Liver (tissue), 9 donors: ENCODE measurements around the gene QRICH1. TPM values are rescaled to one million over a fixed set of nuclear protein-coding genes. Genes with fewer than 3 reads are reported as not detected.

Experiments used
- DNase-seq: peaks from one replicate; pipeline ENCODE4 v3.0.0-alpha.2; 2017; ENCODE audit warnings: low spot score
- H3K27ac ChIP-seq, 2 donors: one replicate each; pipeline ENCODE4 v1.7.0; 2013; ENCODE audit warnings: inconsistent platforms in 2 of 2, low read length in 2 of 2, control low read depth in 1 of 2, low read depth in 1 of 2, mild to moderate bottlenecking in 1 of 2
- H3K27me3 ChIP-seq, 4 donors: one replicate each; pipeline versions ENCODE4 v1.6.1 to v1.7.0; 2013; ENCODE audit warnings: low read length in 3 of 4, inconsistent platforms in 1 of 4, mild to moderate bottlenecking in 1 of 4, moderate library complexity in 1 of 4; ENCODE audit not compliant: control insufficient read depth in 4 of 4, insufficient read depth in 4 of 4
- H3K36me3 ChIP-seq, 4 donors: one replicate each; pipeline versions ENCODE4 v1.6.1 to v1.7.0; 2013; ENCODE audit warnings: low read length in 3 of 4, mild to moderate bottlenecking in 3 of 4, low read depth in 1 of 4, moderate library complexity in 1 of 4; ENCODE audit not compliant: control insufficient read depth in 4 of 4, insufficient read depth in 3 of 4
- H3K4me1 ChIP-seq, 4 donors: one replicate each; pipeline versions ENCODE4 v1.6.1 to v1.7.0; 2013; ENCODE audit warnings: low read length in 3 of 4, mild to moderate bottlenecking in 3 of 4, moderate library complexity in 1 of 4; ENCODE audit not compliant: control insufficient read depth in 4 of 4, insufficient read depth in 4 of 4
- H3K4me3 ChIP-seq, 3 donors: one replicate each; pipeline versions ENCODE4 v1.6.1 to v1.7.0; 2013; ENCODE audit warnings: low read length in 3 of 3, control low read depth in 1 of 3, low read depth in 1 of 3, mild to moderate bottlenecking in 1 of 3
- H3K9ac ChIP-seq, 2 donors: one replicate each; pipeline ENCODE4 v1.7.0; 2013; ENCODE audit warnings: low read length in 2 of 2, mild to moderate bottlenecking in 2 of 2, moderate library complexity in 2 of 2, control low read depth in 1 of 2, low read depth in 1 of 2
- H3K9me3 ChIP-seq, 4 donors: one replicate each; pipeline versions ENCODE4 v1.6.1 to v1.7.0; 2013; ENCODE audit warnings: low read length in 3 of 4; ENCODE audit not compliant: control insufficient read depth in 4 of 4
- EGR1 ChIP-seq, 2 donors: IDR thresholded peaks; 2 replicates each; pipeline ENCODE4 v1.6.1; 2016 to 2018; ENCODE audit warnings: antibody characterized with exemption in 2 of 2, low read depth in 2 of 2
- GABPA ChIP-seq, 2 donors: IDR thresholded peaks in 1 of 2; conservative IDR thresholded peaks in 1 of 2; 2 replicates each; pipeline ENCODE4 v1.6.1; 2016; ENCODE audit warnings: antibody characterized with exemption in 2 of 2, mild to moderate bottlenecking in 1 of 2, moderate library complexity in 1 of 2
- HNF4A ChIP-seq, 2 donors: conservative IDR thresholded peaks; 2 replicates each; pipeline ENCODE4 v1.6.1; 2016; ENCODE audit warnings: antibody characterized with exemption in 2 of 2, mild to moderate bottlenecking in 2 of 2
- HNF4G ChIP-seq: IDR thresholded peaks from 2 replicates; pipeline ENCODE4 v1.6.1; 2016; ENCODE audit warnings: antibody characterized with exemption
- JUND ChIP-seq, 2 donors: IDR thresholded peaks; 2 replicates each; pipeline ENCODE4 v1.6.1; 2016; ENCODE audit warnings: antibody characterized with exemption in 2 of 2
- NR2F2 ChIP-seq: IDR thresholded peaks from 2 replicates; pipeline ENCODE4 v1.6.1; 2016; ENCODE audit warnings: antibody characterized with exemption
- SP1 ChIP-seq: IDR thresholded peaks from 2 replicates; pipeline ENCODE4 v1.6.1; 2018; ENCODE audit warnings: antibody characterized with exemption, mild to moderate bottlenecking
- TAF1 ChIP-seq: conservative IDR thresholded peaks from 2 replicates; pipeline ENCODE4 v1.6.1; 2016; ENCODE audit warnings: antibody characterized with exemption, mild to moderate bottlenecking
- YY1 ChIP-seq: IDR thresholded peaks from 2 replicates; pipeline ENCODE4 v1.6.1; 2016; ENCODE audit warnings: antibody characterized with exemption, mild to moderate bottlenecking
- WGBS: extraction: QIAGEN DNeasy Blood & Tissue Kit; methylation state at CpG from one replicate; pipeline ENCODE4 v1.1.7; 2013; 5-methylcytosine and 5-hydroxymethylcytosine counted together
- polyA plus RNA-seq, 2 donors: library from polyadenylated mRNA; stranded (reverse) in 1 of 2; unstranded in 1 of 2; fragments of 200-250 nt in 1 of 2; fragments of >200 nt in 1 of 2; fragmentation: Nextera tagmentation in 1 of 2; extraction: Ambion mirVana in 1 of 2; gene quantifications; one replicate each; pipeline versions ENCODE4 v1.2.1 to v1.2.3, GENCODE V29; 2013 to 2015
- total RNA-seq, 2 donors: library from RNA; depleted of rRNA; stranded (reverse); fragments of >200 nt; gene quantifications; one replicate each; pipeline ENCODE4 v1.2.3, GENCODE V29; 2014
- TF ChIP-seq, protein P1 (sequence below): fragments of 150-350 bp; IDR thresholded peaks from 2 replicates; pipeline ENCODE4 v1.5.1; 2017; ENCODE audit warnings: improper control_type of control experiment, low read depth, low read length; ENCODE audit not compliant: missing input control
- TF ChIP-seq, protein P2 (sequence below): IDR thresholded peaks from 2 replicates; pipeline ENCODE4 v1.6.1; 2016; ENCODE audit warnings: antibody characterized with exemption
- TF ChIP-seq, protein P3 (sequence below): IDR thresholded peaks from 2 replicates; pipeline ENCODE4 v1.6.1; 2016; ENCODE audit warnings: antibody characterized with exemption
- donor health status: healthy.
- donor health status: healthy.
- donor health status: healthy.
- donor health status: healthy.
- donor health status: healthy.

The QRICH1 gene
- total and polyA plus RNA-seq, 4 donors, result 17.3 to 35.1 (median 25.7) TPM

DNA sequence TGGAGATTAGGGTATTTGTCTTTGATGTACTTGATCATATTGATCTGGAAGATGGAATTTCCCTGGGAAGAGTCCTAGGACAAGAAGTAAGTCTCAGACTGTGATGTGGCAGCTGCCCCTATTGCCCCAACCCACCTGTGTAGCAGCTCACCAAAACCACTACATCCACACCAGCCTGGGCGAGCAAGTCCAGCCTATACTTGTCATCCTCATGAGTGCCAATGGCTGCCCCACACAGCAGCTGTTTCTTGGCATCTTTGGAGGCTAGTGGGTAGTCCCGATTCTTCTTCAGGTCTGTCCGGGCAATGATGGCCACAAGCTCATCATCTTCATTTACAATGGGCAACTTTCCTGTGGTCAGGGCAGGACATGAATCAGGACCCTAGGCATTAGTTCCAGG, 67.3 kb downstream of the QRICH1 start:
- H3K9ac ChIP-seq, result no peak overlapping the region
- 95% methylated on average over 3 of the region's 3 CpGs for WGBS
- no peak overlapping the region for H3K27ac ChIP-seq
- DNase-seq, result no peak
- TF ChIP-seq GABPA (IDR thresholded peaks at IDR 0.05 in 1 of 2, conservative IDR thresholded peaks at IDR 0.05 in 1 of 2) (no peak), YY1 (no peak), SP1 (no peak)
- peaks cover 0 to 40% (median 26%) of the 10 kb centered on the region in 4 donors for H3K36me3 ChIP-seq
- H3K4me1 ChIP-seq, result peaks cover 6 to 33% (median 25%) of the 10 kb centered on the region in 4 donors
- H3K9me3 ChIP-seq, result no peaks in the 10 kb centered on the region
- no peak overlapping the region for H3K4me3 ChIP-seq
- no peaks in the 10 kb centered on the region for H3K27me3 ChIP-seq

DNA sequence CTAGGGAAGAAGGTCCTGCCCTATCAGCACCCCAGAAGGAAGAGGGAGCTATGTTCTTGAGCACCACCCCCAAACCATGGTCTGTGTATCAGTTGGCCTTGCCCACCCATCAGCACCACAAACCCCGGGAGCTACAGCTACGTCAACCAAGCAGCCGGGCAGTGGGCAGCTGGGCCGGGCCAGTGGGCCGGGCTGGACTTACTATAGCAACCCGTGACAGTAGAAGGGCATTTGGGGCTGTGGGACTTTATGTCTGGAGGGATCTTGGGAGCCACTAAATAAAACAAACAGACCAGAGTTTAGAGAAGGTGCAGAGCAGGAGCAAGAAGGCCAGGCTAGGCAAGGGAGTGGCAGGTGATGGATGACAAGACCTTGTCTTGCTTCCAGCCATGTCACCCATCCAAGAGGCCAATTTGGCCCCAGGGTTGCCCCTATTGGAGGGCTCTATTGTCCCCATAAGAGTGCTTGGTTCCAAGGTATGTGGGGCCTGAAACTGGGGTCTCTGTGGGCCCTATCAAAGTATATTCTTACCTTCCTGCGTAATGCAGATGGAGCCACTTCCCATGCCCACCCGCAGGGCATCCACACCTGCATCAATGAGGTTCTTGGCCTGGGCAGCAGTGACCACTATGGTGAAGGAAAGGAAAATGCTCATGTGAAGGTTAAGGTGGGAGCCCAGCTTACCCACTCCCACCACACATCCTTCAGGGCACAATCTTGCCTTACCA, 67.9 kb downstream of the QRICH1 start:
- DNase-seq, result no peak
- Histone ChIP-seq H3K36me3 (peaks cover 0 to 34% (median 22%) of the 10 kb centered on the region in 4 donors), H3K9me3 (no peaks in the 10 kb centered on the region), H3K4me1 (peaks cover 6 to 33% (median 25%) of the 10 kb centered on the region in 4 donors), H3K27me3 (no peaks in the 10 kb centered on the region), H3K4me3 (no peak overlapping the region), H3K9ac (no peak overlapping the region), H3K27ac (no peak overlapping the region)
- TF ChIP-seq HNF4G, result no peak
- WGBS, result 94% methylated on average over 8 of the region's 8 CpGs

DNA sequence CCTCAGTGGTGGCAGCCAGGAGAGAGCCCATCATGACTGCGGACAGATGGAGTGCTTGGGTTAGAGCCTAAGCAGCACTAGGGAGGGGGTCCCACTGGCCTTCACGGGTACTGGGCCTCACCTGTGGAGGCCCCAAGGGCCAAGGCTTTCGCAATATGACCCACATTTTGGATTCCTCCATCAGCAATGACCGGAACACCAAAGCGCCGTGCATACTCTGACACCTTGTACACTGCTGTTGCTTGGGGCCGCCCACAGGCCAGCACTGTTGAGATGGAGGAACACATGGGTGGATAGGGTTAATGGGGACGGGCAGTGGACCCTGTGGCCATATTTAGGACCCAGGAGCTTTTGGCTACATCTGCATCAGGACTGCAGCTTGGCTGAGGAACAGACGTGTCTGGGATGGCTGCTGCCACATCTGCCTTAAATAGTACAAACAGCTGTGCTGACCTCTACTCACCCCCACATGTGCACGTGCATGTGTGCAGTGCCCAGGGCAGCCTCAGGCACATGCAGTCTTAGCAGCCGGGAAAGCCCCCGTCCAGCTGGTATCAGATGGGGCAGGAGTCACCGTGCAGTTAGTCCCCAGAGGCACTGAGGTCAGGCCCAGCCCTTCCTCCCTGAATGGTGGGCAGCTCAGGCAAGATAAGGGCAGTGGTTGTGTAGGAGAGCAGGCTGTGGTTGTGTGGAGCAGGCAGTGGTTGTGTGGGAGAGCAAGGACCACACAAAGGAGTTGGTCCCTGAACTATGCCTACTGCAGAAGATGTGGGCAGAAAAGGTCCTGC, 68.7 kb downstream of the QRICH1 start:
- H3K27ac ChIP-seq, result no peak overlapping the region
- 84% methylated on average over 13 of the region's 13 CpGs for WGBS
- H3K4me3 ChIP-seq, result no peak overlapping the region
- H3K36me3 ChIP-seq, result peaks cover 0 to 32% (median 21%) of the 10 kb centered on the region in 4 donors
- no peak for DNase-seq
- peaks cover 9 to 38% (median 29%) of the 10 kb centered on the region in 4 donors for H3K4me1 ChIP-seq
- no peak for TF ChIP-seq TAF1
- no peak for TF ChIP-seq GABPA (IDR thresholded peaks at IDR 0.05 in 1 of 2, conservative IDR thresholded peaks at IDR 0.05 in 1 of 2)
- TF ChIP-seq JUND (IDR thresholded peaks at IDR 0.05), result no peak
- TF ChIP-seq, protein P1, sequence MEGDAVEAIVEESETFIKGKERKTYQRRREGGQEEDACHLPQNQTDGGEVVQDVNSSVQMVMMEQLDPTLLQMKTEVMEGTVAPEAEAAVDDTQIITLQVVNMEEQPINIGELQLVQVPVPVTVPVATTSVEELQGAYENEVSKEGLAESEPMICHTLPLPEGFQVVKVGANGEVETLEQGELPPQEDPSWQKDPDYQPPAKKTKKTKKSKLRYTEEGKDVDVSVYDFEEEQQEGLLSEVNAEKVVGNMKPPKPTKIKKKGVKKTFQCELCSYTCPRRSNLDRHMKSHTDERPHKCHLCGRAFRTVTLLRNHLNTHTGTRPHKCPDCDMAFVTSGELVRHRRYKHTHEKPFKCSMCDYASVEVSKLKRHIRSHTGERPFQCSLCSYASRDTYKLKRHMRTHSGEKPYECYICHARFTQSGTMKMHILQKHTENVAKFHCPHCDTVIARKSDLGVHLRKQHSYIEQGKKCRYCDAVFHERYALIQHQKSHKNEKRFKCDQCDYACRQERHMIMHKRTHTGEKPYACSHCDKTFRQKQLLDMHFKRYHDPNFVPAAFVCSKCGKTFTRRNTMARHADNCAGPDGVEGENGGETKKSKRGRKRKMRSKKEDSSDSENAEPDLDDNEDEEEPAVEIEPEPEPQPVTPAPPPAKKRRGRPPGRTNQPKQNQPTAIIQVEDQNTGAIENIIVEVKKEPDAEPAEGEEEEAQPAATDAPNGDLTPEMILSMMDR, result no peak
- no peak for TF ChIP-seq NR2F2
- TF ChIP-seq EGR1 (IDR thresholded peaks at IDR 0.05; ENCODE audit: low read depth in 2 of 2), result no peak
- TF ChIP-seq, protein P2, sequence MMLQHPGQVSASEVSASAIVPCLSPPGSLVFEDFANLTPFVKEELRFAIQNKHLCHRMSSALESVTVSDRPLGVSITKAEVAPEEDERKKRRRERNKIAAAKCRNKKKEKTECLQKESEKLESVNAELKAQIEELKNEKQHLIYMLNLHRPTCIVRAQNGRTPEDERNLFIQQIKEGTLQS, result no peak
- TF ChIP-seq HNF4A (conservative IDR thresholded peaks at IDR 0.05), result no peak
- TF ChIP-seq YY1, result no peak
- no peak for TF ChIP-seq SP1
- TF ChIP-seq, protein P3, sequence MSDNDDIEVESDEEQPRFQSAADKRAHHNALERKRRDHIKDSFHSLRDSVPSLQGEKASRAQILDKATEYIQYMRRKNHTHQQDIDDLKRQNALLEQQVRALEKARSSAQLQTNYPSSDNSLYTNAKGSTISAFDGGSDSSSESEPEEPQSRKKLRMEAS, result no peak
- H3K9me3 ChIP-seq, result no peaks in the 10 kb centered on the region
- H3K9ac ChIP-seq, result no peak overlapping the region
- no peaks in the 10 kb centered on the region for H3K27me3 ChIP-seq
